Regular cardiac myocyte (primary cell): ENCODE results near the gene PDGFB. TPM values are rescaled to one million over a fixed set of nuclear protein-coding genes. Genes with fewer than 3 reads are reported as not detected.

Experiments
- total RNA-seq: library from RNA; depleted of rRNA; stranded (reverse); fragments of >200 nt; gene quantifications from 2 replicates; pipeline ENCODE4 v1.2.3, GENCODE V29; 2014

Gene PDGFB
- 1.1 and 2.3 TPM in 2 replicates for total RNA-seq

DNA sequence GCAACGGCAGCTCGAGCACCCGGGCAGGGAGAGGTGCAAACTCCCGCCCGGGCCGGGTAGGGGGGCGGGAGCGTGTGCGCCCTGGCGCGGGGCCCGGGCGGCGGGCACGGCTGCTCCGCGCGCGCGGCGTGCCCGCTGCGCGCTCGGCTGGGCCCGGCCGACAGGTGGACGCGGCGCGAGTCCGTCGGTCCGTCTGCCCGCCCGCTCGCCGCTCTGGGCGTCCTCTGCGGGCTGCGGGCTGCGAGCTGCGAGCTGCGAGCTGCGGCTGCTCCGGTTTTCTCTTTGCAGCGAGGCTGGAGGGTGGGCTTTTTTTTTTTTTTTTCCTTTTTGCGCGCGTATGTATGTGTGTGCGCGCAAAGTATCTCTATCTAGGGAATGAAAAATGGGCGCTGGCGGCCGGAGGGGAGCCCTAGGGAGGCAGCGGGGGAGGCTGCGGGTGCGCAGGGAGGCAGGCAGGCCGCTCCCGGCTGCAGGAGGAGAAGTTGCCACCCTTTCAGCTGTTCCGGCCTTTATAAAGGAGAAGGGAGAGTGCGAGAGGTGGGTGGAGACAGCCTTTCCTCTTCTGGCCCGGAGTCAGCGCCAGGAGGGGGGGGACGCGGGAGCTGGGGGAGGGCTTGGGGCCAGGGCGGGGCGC, at the start of gene PDGFB:
Gene PDGFB (minus strand): TSS at position 487 of the 634 bp plus-strand sequence. CDS start 1,019 bp downstream, outside the sequence.

Other genes with a start within 250 kb of the PDGFB start
- gene APOBEC3C, start 230.7 kb downstream of the PDGFB start, total RNA-seq, result 7.0 and 11.3 TPM in 2 replicates
- gene APOBEC3D, start 223.9 kb downstream of the PDGFB start, total RNA-seq, result 1.3 and 1.7 TPM in 2 replicates
- 5.4 and 6.8 TPM in 2 replicates for gene APOBEC3F, start 204.1 kb downstream of the PDGFB start, total RNA-seq
- gene APOBEC3G, start 167.7 kb downstream of the PDGFB start, total RNA-seq, result 10.9 and 16.6 TPM in 2 replicates
- gene APOBEC3H, start 147.7 kb downstream of the PDGFB start, total RNA-seq, result 0.19 and 1.1 TPM in 2 replicates
- 3.3 and 10.4 TPM in 2 replicates for gene CBX7, start 92.3 kb downstream of the PDGFB start, total RNA-seq
- 2,719 and 2,744 TPM in 2 replicates for gene RPL3, start 74.6 kb upstream of the PDGFB start, total RNA-seq
- gene SYNGR1, start 105.0 kb upstream of the PDGFB start, total RNA-seq, result 3.8 and 14.9 TPM in 2 replicates
- gene TAB1, start 154.8 kb upstream of the PDGFB start, total RNA-seq, result 10.7 and 13.2 TPM in 2 replicates
- gene MGAT3, start 212.0 kb upstream of the PDGFB start, total RNA-seq, result 1.3 and 3.1 TPM in 2 replicates